ENCODE results near the gene TIMM13.
A peak's percentile ranks its signal among the peaks of the same experiment; 100 is the strongest.
"Not testable (repeated sequence)": the region's sequence is repeated elsewhere in the genome, so short reads cannot be mapped to it uniquely, and the experiment has no call there.

Gene TIMM13

GRCh38 chr19:2461751-2462634, 34.6 kb upstream of the TIMM13 start:
- POLR2A ChIA-PET, result interaction anchor here (0.8 to 1.4 kb wide), 2 partner anchors 14 to 34 kb away, joined by 3 to 5 read pairs; partner anchors contain the start of genes GADD45B and TIMM13
- TF ChIP-seq FOXA1 (IDR thresholded peaks at IDR 0.05), result no peak
- TF ChIP-seq FOXM1 (IDR thresholded peaks at IDR 0.05; ENCODE audit: borderline replicate concordance), result peak; percentile 91
- TF ChIP-seq BHLHE40 (IDR thresholded peaks at IDR 0.05; ENCODE audit: borderline replicate concordance), result no peak
- TF ChIP-seq NFRKB (IDR thresholded peaks at IDR 0.05), result no peak
- peak; percentile 60 for DNase-seq (ENCODE audit: extremely low spot score)
- CTCF ChIA-PET, result no interaction called here

DNA sequence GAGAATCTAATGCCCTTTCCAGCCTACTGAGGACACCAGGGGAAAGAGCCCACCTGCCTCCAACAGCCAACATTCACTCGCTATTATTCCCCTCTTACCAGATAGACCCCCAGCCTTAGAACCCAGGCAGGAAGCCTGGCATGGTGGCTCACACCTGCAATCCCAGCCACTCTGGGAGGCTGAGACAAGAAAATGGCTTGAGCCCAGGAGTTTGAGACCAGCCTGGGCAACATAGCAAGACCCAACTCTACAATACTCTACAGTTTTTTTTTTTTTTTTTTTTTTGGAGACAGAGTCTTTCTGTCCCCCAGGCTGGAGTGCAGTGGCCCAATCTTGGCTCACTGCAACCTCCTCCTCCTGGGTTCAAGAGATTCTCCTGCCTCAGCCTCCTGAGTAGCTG, 32.9 kb upstream of the TIMM13 start:
- ChIA-PET CTCF (no interaction called here), POLR2A (no interaction called here)
- TF ChIP-seq HDGF (IDR thresholded peaks at IDR 0.05; ENCODE audit: borderline replicate concordance) (no peak), FOXM1 (IDR thresholded peaks at IDR 0.05; ENCODE audit: borderline replicate concordance) (no peak), L3MBTL2 (conservative IDR thresholded peaks at IDR 0.05) (no peak), ARNT (IDR thresholded peaks at IDR 0.05) (no peak), BHLHE40 (IDR thresholded peaks at IDR 0.05; ENCODE audit: borderline replicate concordance) (no peak), CTBP1 (IDR thresholded peaks at IDR 0.05; ENCODE audit: borderline replicate concordance) (no peak), PKNOX1 (IDR thresholded peaks at IDR 0.05) (no peak), SUZ12 (IDR thresholded peaks at IDR 0.05) (no peak), NFRKB (IDR thresholded peaks at IDR 0.05) (no peak), ELF4 (IDR thresholded peaks at IDR 0.05) (no peak)
- no peak for DNase-seq (ENCODE audit: extremely low spot score)

DNA sequence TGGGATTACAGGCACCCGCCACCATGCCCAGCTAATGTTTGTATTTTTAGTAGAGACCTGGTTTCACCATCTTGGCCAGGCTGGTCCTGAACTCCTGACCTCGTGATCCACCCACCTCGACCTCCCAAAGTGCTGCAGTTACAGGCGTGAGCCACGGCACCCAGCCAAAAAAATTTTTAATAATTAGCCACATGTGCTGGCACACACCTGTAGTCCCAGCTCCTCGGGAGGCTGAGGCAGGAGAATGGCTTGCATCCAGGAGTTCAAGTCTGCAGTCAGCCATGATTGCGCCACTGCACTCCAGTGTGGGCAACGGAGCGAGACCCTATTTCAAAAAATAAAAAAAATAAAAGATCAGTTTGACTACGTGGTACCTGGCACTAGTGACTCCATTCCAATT, 31.4 kb upstream of the TIMM13 start:
- CTCF ChIA-PET, result interaction anchor here (0.7 kb wide), 1 partner anchor 1214 kb away, joined by 4 read pairs; no protein-coding TSS in a partner anchor
- DNase-seq (ENCODE audit: extremely low spot score); POLR2A ChIA-PET: not testable (repeated sequence)

DNA sequence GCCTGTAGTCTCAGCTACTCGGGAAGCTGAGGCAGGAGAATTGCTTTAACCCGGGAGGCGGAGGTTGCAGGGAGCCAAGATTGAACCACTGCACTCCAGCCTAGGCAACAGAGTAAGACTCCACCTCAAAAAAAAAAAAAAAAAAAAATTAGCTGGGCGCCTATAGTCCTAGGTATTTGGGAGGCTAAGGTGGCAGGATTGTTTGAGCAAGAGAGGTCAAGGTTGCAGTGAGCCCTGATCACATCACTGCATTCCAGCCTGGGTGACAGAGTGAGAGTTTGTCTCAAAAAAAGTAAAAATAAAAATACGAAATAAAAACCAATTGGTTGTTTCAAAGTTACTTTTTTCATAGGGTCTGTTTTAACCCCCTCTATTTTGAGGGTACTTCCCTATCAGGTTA, 30.7 kb upstream of the TIMM13 start:
- no peak for TF ChIP-seq ZNF384 (IDR thresholded peaks at IDR 0.05)
- CTCF ChIA-PET, result no interaction called here
- POLR2A ChIA-PET, result interaction anchor here (2.5 to 4.4 kb wide), 2 partner anchors 18 to 31 kb away, joined by 22 to 27 read pairs; partner anchors contain the start of genes GADD45B and TIMM13
- DNase-seq (ENCODE audit: extremely low spot score), result no peak

DNA sequence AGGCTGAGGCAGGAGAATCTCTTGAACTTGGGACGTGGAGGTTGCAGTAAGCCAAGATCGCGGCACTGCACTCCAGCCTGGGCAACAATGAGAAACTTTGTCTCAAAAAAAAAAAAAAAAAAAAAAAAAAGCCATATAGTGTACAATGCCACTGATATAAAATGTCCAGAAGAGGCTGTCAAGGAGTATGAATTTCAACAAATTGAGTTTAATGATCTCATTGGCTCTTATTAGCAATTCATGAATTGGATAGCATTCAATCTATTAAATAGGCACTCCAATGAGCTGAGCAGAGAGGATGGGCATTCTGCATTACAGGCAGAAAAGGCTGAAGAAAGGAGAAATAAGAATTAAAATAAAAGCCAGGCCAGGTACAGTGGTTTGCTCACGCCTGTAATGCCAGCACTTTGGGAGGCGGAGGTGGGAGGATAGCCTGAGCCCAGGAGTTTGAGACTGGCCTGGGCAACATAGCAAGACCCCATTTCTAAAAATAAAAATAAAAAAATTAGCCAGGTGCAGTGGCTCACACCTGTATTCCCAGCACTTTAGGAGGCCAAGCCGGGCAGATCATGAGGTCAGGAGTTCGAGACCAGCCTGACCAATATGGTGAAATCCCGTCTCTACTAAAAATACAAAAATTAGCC, 30.1 kb upstream of the TIMM13 start:
- DNase-seq (ENCODE audit: extremely low spot score), result no peak
- CTCF ChIA-PET, result interaction anchor here (1.5 kb wide), 1 partner anchor 154 kb away, joined by 3 read pairs; no protein-coding TSS in a partner anchor
- POLR2A ChIA-PET, result interaction anchor here (0.6 to 4.4 kb wide), 10 partner anchors 12 to 155 kb away, joined by 3 to 27 read pairs (median 4); partner anchors contain the start of genes GADD45B and TIMM13
- TF ChIP-seq ELF4 (IDR thresholded peaks at IDR 0.05), result no peak
- peak; percentile 28; the same call in 1 of the 2 replicates for TF ChIP-seq ZNF384 (IDR thresholded peaks at IDR 0.05)

GRCh38 chr19:2455851-2456570, 28.6 kb upstream of the TIMM13 start:
- POLR2A ChIA-PET, result interaction anchor here (1.0 to 4.4 kb wide), 9 partner anchors 8 to 155 kb away, joined by 3 to 27 read pairs (median 4); partner anchors contain the start of genes GADD45B and TIMM13
- peak; percentile 48 for DNase-seq (ENCODE audit: extremely low spot score)
- CTCF ChIA-PET, result interaction anchor here (1.5 kb wide), 1 partner anchor 155 kb away, joined by 3 read pairs; no protein-coding TSS in a partner anchor
- TF ChIP-seq FOXM1 (IDR thresholded peaks at IDR 0.05; ENCODE audit: borderline replicate concordance) (no peak), ELF4 (IDR thresholded peaks at IDR 0.05) (no peak), BHLHE40 (IDR thresholded peaks at IDR 0.05; ENCODE audit: borderline replicate concordance) (no peak), SUZ12 (IDR thresholded peaks at IDR 0.05) (no peak), LEF1 (IDR thresholded peaks at IDR 0.05; ENCODE audit: borderline replicate concordance) (no peak), ZNF384 (IDR thresholded peaks at IDR 0.05) (no peak), FOXA1 (IDR thresholded peaks at IDR 0.05) (no peak), CTBP1 (IDR thresholded peaks at IDR 0.05; ENCODE audit: borderline replicate concordance) (no peak), NFRKB (IDR thresholded peaks at IDR 0.05) (no peak), L3MBTL2 (conservative IDR thresholded peaks at IDR 0.05) (no peak), HDGF (IDR thresholded peaks at IDR 0.05; ENCODE audit: borderline replicate concordance) (no peak), TARDBP (IDR thresholded peaks at IDR 0.05) (no peak), PKNOX1 (IDR thresholded peaks at IDR 0.05) (no peak)

All from HEK293T (cell line).